ENCODE measurements around the gene OPN1MW2. TPM values are rescaled to one million over a fixed set of nuclear protein-coding genes. Genes with fewer than 3 reads are reported as not detected.
"Not testable (repeated sequence)": the region's sequence is repeated elsewhere in the genome, so short reads cannot be mapped to it uniquely, and the experiment has no call there.

Gene OPN1MW2
- total RNA-seq (2014; rRNA removed; shearing (Covaris generic)) (not detected in 2 replicates), polyA plus RNA-seq (2016; fragmentation: Nextera tagmentation; extraction: Ambion mirVana) (not detected in 2 replicates)

GRCh38 chrX:154219456-154219855, at the start of gene OPN1MW2:
Gene OPN1MW2, plus strand, starts transcription at chrX:154219756. Its CDS starts 60 bp downstream, at chrX:154219816.
- H3K9me3 ChIP-seq (ENCODE audit: low read depth); H3K9me2 ChIP-seq (ENCODE audit: insufficient read depth); H3F3A ChIP-seq (ENCODE audit: insufficient read depth); H3K36me3 ChIP-seq (ENCODE audit: low read depth); H2AFZ ChIP-seq; H3K27ac ChIP-seq; H3K9ac ChIP-seq; H3K4me3 ChIP-seq; in situ Hi-C loops (cut with MboI); H3K27me3 ChIP-seq (replicated peaks; ENCODE audit: insufficient read depth); H3K79me2 ChIP-seq (ENCODE audit: insufficient read depth); H3K4me1 ChIP-seq (ENCODE audit: insufficient read depth); H4K20me1 ChIP-seq (ENCODE audit: insufficient read depth); H3K4me2 ChIP-seq (ENCODE audit: unreplicated experiment); DNase-seq: not testable (repeated sequence)
- no CpG with 5 or more reads among the region's 16 CpGs for WGBS, 2 experiments (ENCODE audit: low coverage in 1 of 2, low lambda C conversion rate in 2 of 2, missing lambda C conversion rate in 2 of 2)

GRCh38 chrX:154172535-154172943, 47.0 kb upstream of the OPN1MW2 start:
- H4K20me1 ChIP-seq (ENCODE audit: insufficient read depth); in situ Hi-C loops (cut with MboI); H3K9ac ChIP-seq; H3K27ac ChIP-seq; H3K4me3 ChIP-seq; H2AFZ ChIP-seq; H3K4me2 ChIP-seq (ENCODE audit: unreplicated experiment); DNase-seq; H3K27me3 ChIP-seq (replicated peaks; ENCODE audit: insufficient read depth); H3K9me3 ChIP-seq (ENCODE audit: low read depth); H3K79me2 ChIP-seq (ENCODE audit: insufficient read depth); H3K9me2 ChIP-seq (ENCODE audit: insufficient read depth); H3K4me1 ChIP-seq (ENCODE audit: insufficient read depth); H3F3A ChIP-seq (ENCODE audit: insufficient read depth); H3K36me3 ChIP-seq (ENCODE audit: low read depth): not testable (repeated sequence)
- WGBS, 2 experiments (ENCODE audit: low coverage in 1 of 2, low lambda C conversion rate in 2 of 2, missing lambda C conversion rate in 2 of 2), result no CpG with 5 or more reads among the region's 11 CpGs

DNA sequence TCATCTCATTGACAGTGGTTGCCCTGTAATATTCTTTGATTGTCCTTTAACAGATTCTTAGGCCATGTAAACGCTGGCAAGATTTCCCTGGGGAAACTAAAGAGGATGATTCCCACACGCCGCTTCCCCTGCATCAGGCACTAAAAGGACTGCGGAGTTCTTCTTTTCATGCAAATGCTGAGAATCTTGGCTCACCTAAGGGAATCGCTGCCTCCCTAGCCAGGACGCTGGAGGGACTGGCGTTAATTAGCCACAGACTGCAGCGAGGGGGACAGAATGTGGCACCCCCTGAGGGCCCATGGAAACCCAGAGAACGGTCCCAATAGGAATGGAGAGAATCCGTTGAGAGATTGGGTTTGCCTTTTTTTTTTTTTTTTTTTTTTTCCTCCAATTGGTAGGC, 45.2 kb upstream of the OPN1MW2 start:
- H4K20me1 ChIP-seq (ENCODE audit: insufficient read depth); DNase-seq; H3K9me3 ChIP-seq (ENCODE audit: low read depth); H3K4me3 ChIP-seq; H2AFZ ChIP-seq; H3K9me2 ChIP-seq (ENCODE audit: insufficient read depth); H3K9ac ChIP-seq; H3K4me1 ChIP-seq (ENCODE audit: insufficient read depth); H3K79me2 ChIP-seq (ENCODE audit: insufficient read depth); H3K27ac ChIP-seq; H3K4me2 ChIP-seq (ENCODE audit: unreplicated experiment); H3K36me3 ChIP-seq (ENCODE audit: low read depth); H3K27me3 ChIP-seq (replicated peaks; ENCODE audit: insufficient read depth); in situ Hi-C loops (cut with MboI); H3F3A ChIP-seq (ENCODE audit: insufficient read depth): not testable (repeated sequence)
- no CpG with 5 or more reads among the region's 10 CpGs for WGBS, 2 experiments (ENCODE audit: low coverage in 1 of 2, low lambda C conversion rate in 2 of 2, missing lambda C conversion rate in 2 of 2)

GRCh38 chrX:154182296-154182695, 37.3 kb upstream of the OPN1MW2 start, which contains the start of gene OPN1MW:
Gene OPN1MW, plus strand, starts transcription at chrX:154182596. Its CDS starts 82 bp downstream, at chrX:154182678.
- H3K4me3 ChIP-seq; H3K9me3 ChIP-seq (ENCODE audit: low read depth); H3K36me3 ChIP-seq (ENCODE audit: low read depth); H2AFZ ChIP-seq; H3K27me3 ChIP-seq (replicated peaks; ENCODE audit: insufficient read depth); H3F3A ChIP-seq (ENCODE audit: insufficient read depth); H3K9me2 ChIP-seq (ENCODE audit: insufficient read depth); H3K79me2 ChIP-seq (ENCODE audit: insufficient read depth); H3K27ac ChIP-seq; in situ Hi-C loops (cut with MboI); H4K20me1 ChIP-seq (ENCODE audit: insufficient read depth); H3K4me1 ChIP-seq (ENCODE audit: insufficient read depth); H3K9ac ChIP-seq; DNase-seq; H3K4me2 ChIP-seq (ENCODE audit: unreplicated experiment): not testable (repeated sequence)
- WGBS, 2 experiments (ENCODE audit: low coverage in 1 of 2, low lambda C conversion rate in 2 of 2, missing lambda C conversion rate in 2 of 2), result no CpG with 5 or more reads among the region's 14 CpGs

DNA sequence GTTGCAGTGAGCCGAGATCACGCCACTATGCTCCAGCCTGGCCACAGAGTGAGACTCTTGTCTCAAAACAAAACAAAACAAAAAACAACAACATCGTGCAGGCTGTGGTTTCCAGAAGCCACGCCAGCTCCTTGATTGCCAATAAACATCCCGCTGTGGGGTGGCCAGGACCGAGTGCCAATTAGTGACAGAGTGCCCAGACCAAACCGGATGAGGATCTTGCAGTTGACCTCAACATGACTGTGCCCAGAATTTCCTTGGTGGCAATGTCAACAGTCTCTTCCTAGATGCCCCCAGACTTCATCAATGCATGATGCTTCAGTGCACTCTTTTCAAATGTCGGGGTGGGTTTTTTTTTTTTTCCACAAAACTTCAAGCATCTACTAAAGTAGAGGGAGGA, 35.8 kb upstream of the OPN1MW2 start:
- no CpG with 5 or more reads among the region's 8 CpGs for WGBS, 2 experiments (ENCODE audit: low coverage in 1 of 2, low lambda C conversion rate in 2 of 2, missing lambda C conversion rate in 2 of 2)
- not testable (repeated sequence) for H3K9ac ChIP-seq, DNase-seq

GRCh38 chrX:154192846-154193245, 26.7 kb upstream of the OPN1MW2 start:
- H3K9me3 ChIP-seq (ENCODE audit: low read depth); H4K20me1 ChIP-seq (ENCODE audit: insufficient read depth); H3K27ac ChIP-seq; H3K4me2 ChIP-seq (ENCODE audit: unreplicated experiment); H3K79me2 ChIP-seq (ENCODE audit: insufficient read depth); H3K9me2 ChIP-seq (ENCODE audit: insufficient read depth); in situ Hi-C loops (cut with MboI); H3K36me3 ChIP-seq (ENCODE audit: low read depth); H2AFZ ChIP-seq; H3K9ac ChIP-seq; H3K4me1 ChIP-seq (ENCODE audit: insufficient read depth); H3F3A ChIP-seq (ENCODE audit: insufficient read depth); H3K4me3 ChIP-seq; DNase-seq; H3K27me3 ChIP-seq (replicated peaks; ENCODE audit: insufficient read depth): not testable (repeated sequence)
- no CpG with 5 or more reads among the region's 8 CpGs for WGBS, 2 experiments (ENCODE audit: low coverage in 1 of 2, low lambda C conversion rate in 2 of 2, missing lambda C conversion rate in 2 of 2)

More for the DNA sequence above, 35.8 kb upstream of the OPN1MW2 start:
- H3F3A ChIP-seq (ENCODE audit: insufficient read depth); H3K9me2 ChIP-seq (ENCODE audit: insufficient read depth); H2AFZ ChIP-seq; H4K20me1 ChIP-seq (ENCODE audit: insufficient read depth); H3K36me3 ChIP-seq (ENCODE audit: low read depth); H3K27ac ChIP-seq; H3K9me3 ChIP-seq (ENCODE audit: low read depth); H3K4me3 ChIP-seq; in situ Hi-C loops (cut with MboI); H3K79me2 ChIP-seq (ENCODE audit: insufficient read depth); H3K27me3 ChIP-seq (replicated peaks; ENCODE audit: insufficient read depth); H3K4me2 ChIP-seq (ENCODE audit: unreplicated experiment); H3K4me1 ChIP-seq (ENCODE audit: insufficient read depth): not testable (repeated sequence)

GRCh38 chrX:154194316-154194715, 25.2 kb upstream of the OPN1MW2 start:
- WGBS, 2 experiments (ENCODE audit: low coverage in 1 of 2, low lambda C conversion rate in 2 of 2, missing lambda C conversion rate in 2 of 2), result no CpG with 5 or more reads among the region's 2 CpGs
- in situ Hi-C loops (cut with MboI), result not testable (repeated sequence)

DNA sequence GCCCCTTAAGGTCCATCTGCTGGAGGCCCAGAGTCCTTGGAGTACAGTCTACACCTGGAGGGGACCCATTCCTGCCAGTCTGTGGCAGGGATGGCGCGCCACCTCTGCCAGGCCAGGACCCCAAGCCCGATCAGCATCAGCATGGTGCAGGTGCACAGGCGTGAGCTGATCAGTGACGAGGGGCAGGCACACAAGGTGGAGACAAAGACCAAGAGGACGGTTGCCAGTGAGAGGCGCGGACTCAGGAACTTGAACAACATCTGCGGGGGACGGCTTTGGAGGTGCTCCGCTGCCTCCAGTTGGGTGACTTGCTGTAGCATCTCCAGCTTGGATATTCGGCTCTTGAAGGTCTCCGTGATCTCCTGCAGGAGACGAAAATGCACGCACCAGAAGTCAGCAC, 23.1 kb upstream of the OPN1MW2 start:
- H3K9ac ChIP-seq; H4K20me1 ChIP-seq (ENCODE audit: insufficient read depth); H3K9me2 ChIP-seq (ENCODE audit: insufficient read depth); H3F3A ChIP-seq (ENCODE audit: insufficient read depth); H3K4me1 ChIP-seq (ENCODE audit: insufficient read depth); DNase-seq; H3K27me3 ChIP-seq (replicated peaks; ENCODE audit: insufficient read depth); H3K36me3 ChIP-seq (ENCODE audit: low read depth); H3K79me2 ChIP-seq (ENCODE audit: insufficient read depth); H3K4me3 ChIP-seq; in situ Hi-C loops (cut with MboI); H3K27ac ChIP-seq; H2AFZ ChIP-seq; H3K4me2 ChIP-seq (ENCODE audit: unreplicated experiment); H3K9me3 ChIP-seq (ENCODE audit: low read depth): not testable (repeated sequence)
- no CpG with 5 or more reads among the region's 15 CpGs for WGBS, 2 experiments (ENCODE audit: low coverage in 1 of 2, low lambda C conversion rate in 2 of 2, missing lambda C conversion rate in 2 of 2)

More at GRCh38 chrX:154194316-154194715, 25.2 kb upstream of the OPN1MW2 start:
- H3K4me2 ChIP-seq (ENCODE audit: unreplicated experiment); H3K9ac ChIP-seq; DNase-seq; H3K4me3 ChIP-seq; H3F3A ChIP-seq (ENCODE audit: insufficient read depth); H3K36me3 ChIP-seq (ENCODE audit: low read depth); H3K9me2 ChIP-seq (ENCODE audit: insufficient read depth); H3K27me3 ChIP-seq (replicated peaks; ENCODE audit: insufficient read depth); H3K9me3 ChIP-seq (ENCODE audit: low read depth); H4K20me1 ChIP-seq (ENCODE audit: insufficient read depth); H3K27ac ChIP-seq; H3K4me1 ChIP-seq (ENCODE audit: insufficient read depth); H2AFZ ChIP-seq; H3K79me2 ChIP-seq (ENCODE audit: insufficient read depth): not testable (repeated sequence)
